Kidney (tissue), 22 donors: Measurements from ENCODE around the gene LY6G6D. TPM values are rescaled to one million over a fixed set of nuclear protein-coding genes. Genes with fewer than 3 reads are reported as not detected.

ENCODE experiments used
- DNase-seq, 5 donors: peaks; one replicate each; pipeline ENCODE4 v3.0.0-alpha.2; 2013 to 2020
- FAIRE-seq: peaks from 2 replicates; lab custom pipeline; 2012; peaks lifted over from hg19 to GRCh38; lab: Jason Lieb, UNC
- H3K27ac ChIP-seq, 2 donors: one replicate each; pipeline ENCODE4 v1.7.0; 2013; ENCODE audit warnings: low read depth in 2 of 2, low read length in 2 of 2, inconsistent platforms in 1 of 2
- H3K27me3 ChIP-seq: one replicate; pipeline ENCODE4 v1.7.1; 2013; ENCODE audit warnings: low read length, inconsistent platforms; ENCODE audit not compliant: control insufficient read depth, insufficient read depth
- H3K36me3 ChIP-seq, 3 donors: one replicate each; pipeline versions ENCODE4 v1.7.0 to v1.7.1; 2013; ENCODE audit warnings: low read length in 3 of 3, control low read depth in 1 of 3, inconsistent platforms in 1 of 3; ENCODE audit not compliant: insufficient read depth in 3 of 3, control insufficient read depth in 2 of 3
- H3K4me1 ChIP-seq, 3 donors: one replicate each; pipeline versions ENCODE4 v1.7.0 to v1.7.1; 2013; ENCODE audit warnings: low read length in 3 of 3, inconsistent platforms in 1 of 3, low read depth in 1 of 3; ENCODE audit not compliant: control insufficient read depth in 2 of 3, insufficient read depth in 2 of 3
- H3K4me3 ChIP-seq, 3 donors: one replicate each; pipeline versions ENCODE4 v1.7.0 to v1.8.1; 2013; ENCODE audit warnings: low read length in 3 of 3, control low read depth in 1 of 3, inconsistent platforms in 1 of 3
- H3K9ac ChIP-seq, 3 donors: one replicate each; pipeline versions ENCODE4 v1.7.0 to v1.7.1; 2013; ENCODE audit warnings: low read length in 3 of 3, control low read depth in 1 of 3, inconsistent platforms in 1 of 3
- H3K9me3 ChIP-seq, 3 donors: one replicate each; pipeline versions ENCODE4 v1.7.0 to v1.7.1; 2013; ENCODE audit warnings: low read length in 3 of 3, control low read depth in 1 of 3, inconsistent platforms in 1 of 3; ENCODE audit not compliant: control insufficient read depth in 2 of 3, insufficient read depth in 1 of 3
- intact Hi-C: fragments of 100-400 bp; cut with DNase I; formaldehyde crosslinking; loops from one replicate; pipeline ENCODE4 v1.11.1; 2022
- long read RNA-seq, 10 donors: library from polyadenylated mRNA in 1 of 10; unstranded in 1 of 10; transcript quantifications; one replicate each; pipeline ENCODE4 v2.0.0 and lab custom pipeline, GENCODE V29; 2021 to 2026
- polyA plus RNA-seq: library from polyadenylated mRNA; stranded (reverse); fragments of 350-450 nt; fragmentation: Illumina TruSeq; extraction: RNeasy Lipid Tissue Mini Kit (QIAGEN cat#74804); gene quantifications from one replicate; pipeline ENCODE4 v1.2.3, GENCODE V29; 2014; ENCODE audit warnings: low read depth, low replicate concordance; ENCODE audit not compliant: insufficient read depth
- total RNA-seq: library from RNA; stranded (reverse); fragmentation: NEBNext Ultra II Directional; extraction: Animal tissue kit (Norgen Biotek cat#: 25700); gene quantifications from one replicate; pipeline ENCODE4 v1.2.1, GENCODE V29; 2021
- TF ChIP-seq, protein P1 (sequence below): IDR thresholded peaks from 3 replicates; pipeline ENCODE4 v1.5.1; 2012; ENCODE audit warnings: mild to moderate bottlenecking, moderate library complexity, borderline replicate concordance; ENCODE audit not compliant: insufficient read depth; ENCODE audit errors: extremely low read depth
- donor health status: control.
- donor health status: control.
- donor health status: control.
- donor health status: control.
- donor health status: control.
- donor health status: DM: yes; HTN: yes; CAD: no.
- donor health status: Normal renal cell carcinoma (clear cell type).

LY6G6D gene, protein sequence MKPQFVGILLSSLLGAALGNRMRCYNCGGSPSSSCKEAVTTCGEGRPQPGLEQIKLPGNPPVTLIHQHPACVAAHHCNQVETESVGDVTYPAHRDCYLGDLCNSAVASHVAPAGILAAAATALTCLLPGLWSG
- total RNA-seq (not detected), polyA plus RNA-seq (not detected)
- long read RNA-seq, donor 1: 0 reads
- long read RNA-seq, donor 2: 0 reads
- long read RNA-seq, donor 3: 0 reads
- long read RNA-seq, donor 4: 0 reads
- long read RNA-seq, donor 5: 0 reads
- long read RNA-seq, donor 6: 0 reads
- long read RNA-seq, donor 7: 0 reads
- long read RNA-seq, donor 8: 0 reads
- long read RNA-seq, donor 9: 0 reads
- long read RNA-seq, donor 10: 0 reads

DNA sequence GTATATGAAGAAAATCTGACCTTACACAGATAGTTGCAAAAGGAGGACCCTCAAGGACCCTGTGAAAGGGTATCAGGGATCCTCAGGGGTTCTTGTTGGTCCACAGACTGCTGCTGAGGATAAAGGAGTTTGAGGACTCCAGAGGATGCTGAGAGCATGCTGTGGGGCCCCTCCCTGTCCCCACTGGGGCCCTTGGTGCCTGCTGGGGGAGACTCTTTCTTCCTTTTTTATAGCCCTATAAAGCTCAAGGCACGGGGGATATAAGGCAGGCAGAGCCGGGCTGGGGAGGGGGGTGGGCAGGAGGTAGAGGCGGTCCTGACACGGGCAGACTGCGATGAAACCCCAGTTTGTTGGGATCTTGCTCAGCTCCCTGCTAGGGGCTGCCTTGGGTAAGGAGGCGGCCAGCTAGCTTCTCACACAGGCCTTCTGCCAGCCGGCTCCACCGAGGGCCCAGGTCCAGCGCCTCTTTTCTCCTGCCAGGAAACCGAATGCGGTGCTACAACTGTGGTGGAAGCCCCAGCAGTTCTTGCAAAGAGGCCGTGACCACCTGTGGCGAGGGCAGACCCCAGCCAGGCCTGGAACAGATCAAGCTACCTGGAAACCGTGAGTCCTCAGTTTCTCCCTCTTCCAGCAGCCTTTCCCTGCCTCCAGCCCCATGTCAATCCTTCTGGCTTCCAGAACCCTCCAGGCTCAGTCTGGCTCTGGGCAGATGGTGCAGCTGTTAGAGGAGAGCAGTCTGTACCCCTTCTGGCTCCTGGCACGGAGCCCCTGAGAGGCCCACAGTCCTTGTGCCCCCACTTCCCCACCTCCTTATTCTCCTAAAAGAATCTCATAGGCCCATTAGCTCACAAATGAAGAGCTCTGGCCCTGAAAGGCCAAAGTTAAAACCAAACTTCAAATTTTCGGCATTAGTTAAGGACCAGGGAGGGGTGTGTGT is at the start of gene LY6G6D:
Gene LY6G6D, plus strand, starts transcription at position 327 of the 937 bp plus-strand sequence. Its CDS starts 8 bp downstream, at position 335.
- FAIRE-seq (no peak), DNase-seq (no peak)
- no peak within 1 kb of the TSS for H3K27ac ChIP-seq
- H3K9ac ChIP-seq: no peak within 1 kb of the TSS
- intact Hi-C loops: no loop called here
- TF ChIP-seq, protein P1, sequence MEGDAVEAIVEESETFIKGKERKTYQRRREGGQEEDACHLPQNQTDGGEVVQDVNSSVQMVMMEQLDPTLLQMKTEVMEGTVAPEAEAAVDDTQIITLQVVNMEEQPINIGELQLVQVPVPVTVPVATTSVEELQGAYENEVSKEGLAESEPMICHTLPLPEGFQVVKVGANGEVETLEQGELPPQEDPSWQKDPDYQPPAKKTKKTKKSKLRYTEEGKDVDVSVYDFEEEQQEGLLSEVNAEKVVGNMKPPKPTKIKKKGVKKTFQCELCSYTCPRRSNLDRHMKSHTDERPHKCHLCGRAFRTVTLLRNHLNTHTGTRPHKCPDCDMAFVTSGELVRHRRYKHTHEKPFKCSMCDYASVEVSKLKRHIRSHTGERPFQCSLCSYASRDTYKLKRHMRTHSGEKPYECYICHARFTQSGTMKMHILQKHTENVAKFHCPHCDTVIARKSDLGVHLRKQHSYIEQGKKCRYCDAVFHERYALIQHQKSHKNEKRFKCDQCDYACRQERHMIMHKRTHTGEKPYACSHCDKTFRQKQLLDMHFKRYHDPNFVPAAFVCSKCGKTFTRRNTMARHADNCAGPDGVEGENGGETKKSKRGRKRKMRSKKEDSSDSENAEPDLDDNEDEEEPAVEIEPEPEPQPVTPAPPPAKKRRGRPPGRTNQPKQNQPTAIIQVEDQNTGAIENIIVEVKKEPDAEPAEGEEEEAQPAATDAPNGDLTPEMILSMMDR: no peak
- H3K4me1 ChIP-seq: no peaks in the 10 kb centered on the region
- no peaks in the 10 kb centered on the region for H3K36me3 ChIP-seq
- H3K27me3 ChIP-seq: no peaks in the 10 kb centered on the region
- H3K9me3 ChIP-seq: no peaks in the 10 kb centered on the region
- H3K4me3 ChIP-seq: no peak within 1 kb of the TSS

DNA sequence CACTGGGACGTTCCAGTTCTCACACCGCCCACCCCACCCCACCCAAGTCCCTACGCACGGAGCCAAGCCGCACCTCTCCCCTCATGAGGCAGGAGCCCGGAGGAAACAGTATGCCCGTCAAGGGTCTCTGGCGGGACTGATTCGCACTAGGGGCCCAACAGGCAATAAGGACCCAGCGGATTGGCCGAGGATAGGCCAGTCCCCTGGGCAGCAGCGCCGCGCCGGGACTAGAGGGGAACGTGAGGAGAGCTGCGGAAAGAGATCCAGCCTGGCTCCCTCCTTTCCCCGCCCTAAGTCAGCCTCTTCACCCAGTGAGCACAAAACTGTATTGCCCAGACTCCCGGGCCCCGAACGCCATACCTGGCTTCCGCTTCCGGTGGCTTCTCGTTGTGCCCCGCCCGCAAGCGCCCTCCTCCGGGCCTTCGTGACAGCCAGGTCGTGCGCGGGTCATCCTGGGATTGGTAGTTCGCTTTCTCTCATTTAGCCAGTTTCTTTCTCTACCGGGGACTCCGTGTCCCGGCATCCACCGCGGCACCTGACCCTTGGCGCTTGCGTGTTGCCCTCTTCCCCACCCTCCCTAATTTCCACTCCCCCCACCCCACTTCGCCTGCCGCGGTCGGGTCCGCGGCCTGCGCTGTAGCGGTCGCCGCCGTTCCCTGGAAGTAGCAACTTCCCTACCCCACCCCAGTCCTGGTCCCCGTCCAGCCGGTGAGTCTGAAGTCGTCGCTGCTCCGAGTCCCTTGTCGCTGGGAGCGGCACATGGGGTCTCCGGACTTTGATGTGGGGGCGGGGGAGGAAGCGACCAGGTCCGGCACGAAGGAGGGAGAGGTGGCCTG is 49.4 kb upstream of the LY6G6D start, which contains the start of gene CSNK2B:
Gene CSNK2B, plus strand, starts transcription at position 580 of the 836 bp plus-strand sequence. CDS start 752 bp downstream, outside the sequence.
- Histone ChIP-seq H3K9me3 (no peaks in the 10 kb centered on the region), H3K4me1 (peaks cover 2 to 30% (median 29%) of the 10 kb centered on the region in 3 donors), H3K27ac (peak within 1 kb of the TSS; percentile 85 to 97), H3K9ac (peak within 1 kb of the TSS; percentile 73 to 97 (median 92)), H3K4me3 (peak within 1 kb of the TSS; percentile 89 to 94 (median 94)), H3K36me3 (peaks cover 17 to 34% (median 33%) of the 10 kb centered on the region in 3 donors), H3K27me3 (no peaks in the 10 kb centered on the region)
- TF ChIP-seq, protein P1: no peak
- peak; percentile 98 to 99 (median 99) for DNase-seq
- FAIRE-seq: no peak
- intact Hi-C loops: no loop called here

DNA sequence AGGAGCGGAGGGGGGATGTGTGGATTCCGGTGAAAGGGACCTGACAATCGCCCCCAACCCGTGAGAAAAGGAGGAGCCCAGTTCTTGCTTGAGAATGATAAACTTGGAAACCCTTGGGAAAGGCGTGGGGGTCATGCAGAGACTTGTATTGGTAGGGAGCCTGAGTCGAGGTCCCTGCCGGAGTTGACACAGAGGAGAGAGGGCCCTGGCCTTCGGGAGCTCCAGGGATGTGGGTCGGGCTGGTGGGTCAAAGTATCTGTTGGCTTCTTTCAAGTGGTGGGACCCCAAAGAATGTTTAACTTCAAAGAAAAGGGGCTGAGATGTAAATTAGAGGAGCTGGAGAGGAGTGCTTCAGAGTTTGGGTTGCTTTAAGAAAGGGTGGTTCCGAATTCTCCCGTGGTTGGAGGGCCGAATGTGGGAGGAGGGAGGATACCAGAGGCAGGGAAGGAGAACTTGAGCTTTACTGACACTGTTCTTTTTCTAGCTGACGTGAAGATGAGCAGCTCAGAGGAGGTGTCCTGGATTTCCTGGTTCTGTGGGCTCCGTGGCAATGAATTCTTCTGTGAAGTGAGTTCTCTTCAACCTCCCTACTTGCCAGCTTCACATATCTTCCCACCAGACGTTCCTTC is 48.7 kb upstream of the LY6G6D start:
- H3K4me3 ChIP-seq: peak overlapping the region; percentile 75 to 94 (median 89)

More for the DNA sequence above, 48.7 kb upstream of the LY6G6D start:
- Histone ChIP-seq H3K9me3 (no peaks in the 10 kb centered on the region), H3K27me3 (no peaks in the 10 kb centered on the region), H3K9ac (peak overlapping the region; percentile 30 to 92 (median 73)), H3K4me1 (peaks cover 2 to 30% (median 24%) of the 10 kb centered on the region in 3 donors), H3K36me3 (peaks cover 17 to 40% (median 39%) of the 10 kb centered on the region in 3 donors), H3K27ac (peak overlapping the region; percentile 85 to 88)
- no peak for DNase-seq
- FAIRE-seq: no peak
- TF ChIP-seq, protein P1: no peak
- intact Hi-C loops: no loop called here
